Ishikawa (cell line): ENCODE data around the gene LSM12.

ENCODE experiments used
- CEBPB ChIP-seq: IDR thresholded peaks from 2 replicates; pipeline ENCODE4 v1.6.1; 2012
- CREB1 ChIP-seq: IDR thresholded peaks from 2 replicates; pipeline ENCODE4 v1.6.1; 2012; ENCODE audit warnings: low read depth
- EGR1 ChIP-seq: IDR thresholded peaks from 2 replicates; pipeline ENCODE4 v1.6.1; 2012
- EP300 ChIP-seq: IDR thresholded peaks from 2 replicates; pipeline ENCODE4 v1.6.1; 2012; ENCODE audit warnings: borderline replicate concordance
- FOXM1 ChIP-seq: IDR thresholded peaks from 2 replicates; pipeline ENCODE4 v1.6.1; 2012; ENCODE audit warnings: low read depth, borderline replicate concordance
- NFIC ChIP-seq: IDR thresholded peaks from 2 replicates; pipeline ENCODE4 v1.6.1; 2012
- RAD21 ChIP-seq: IDR thresholded peaks from 2 replicates; pipeline ENCODE4 v1.6.1; 2012; ENCODE audit warnings: low read depth
- TAF1 ChIP-seq: IDR thresholded peaks from 2 replicates; pipeline ENCODE4 v1.6.1; 2012; ENCODE audit warnings: low read depth, mild to moderate bottlenecking
- TCF12 ChIP-seq: IDR thresholded peaks from 2 replicates; pipeline ENCODE4 v1.6.1; 2012; ENCODE audit warnings: low read depth
- TEAD4 ChIP-seq: IDR thresholded peaks from 2 replicates; pipeline ENCODE4 v1.6.1; 2012
- USF1 ChIP-seq: IDR thresholded peaks from 2 replicates; pipeline ENCODE4 v1.6.1; 2012
- YY1 ChIP-seq: IDR thresholded peaks from 2 replicates; pipeline ENCODE4 v1.6.1; 2012; ENCODE audit warnings: low read depth
- ZBTB7A ChIP-seq: IDR thresholded peaks from 2 replicates; pipeline ENCODE4 v1.6.1; 2012; ENCODE audit warnings: low read depth
- TF ChIP-seq, protein P1 (sequence below): IDR thresholded peaks from 2 replicates; pipeline ENCODE4 v1.6.1; 2012
- TF ChIP-seq, protein P2 (sequence below): IDR thresholded peaks from 2 replicates; pipeline ENCODE4 v1.6.1; 2012; ENCODE audit warnings: low read depth, mild to moderate bottlenecking

LSM12 gene

DNA sequence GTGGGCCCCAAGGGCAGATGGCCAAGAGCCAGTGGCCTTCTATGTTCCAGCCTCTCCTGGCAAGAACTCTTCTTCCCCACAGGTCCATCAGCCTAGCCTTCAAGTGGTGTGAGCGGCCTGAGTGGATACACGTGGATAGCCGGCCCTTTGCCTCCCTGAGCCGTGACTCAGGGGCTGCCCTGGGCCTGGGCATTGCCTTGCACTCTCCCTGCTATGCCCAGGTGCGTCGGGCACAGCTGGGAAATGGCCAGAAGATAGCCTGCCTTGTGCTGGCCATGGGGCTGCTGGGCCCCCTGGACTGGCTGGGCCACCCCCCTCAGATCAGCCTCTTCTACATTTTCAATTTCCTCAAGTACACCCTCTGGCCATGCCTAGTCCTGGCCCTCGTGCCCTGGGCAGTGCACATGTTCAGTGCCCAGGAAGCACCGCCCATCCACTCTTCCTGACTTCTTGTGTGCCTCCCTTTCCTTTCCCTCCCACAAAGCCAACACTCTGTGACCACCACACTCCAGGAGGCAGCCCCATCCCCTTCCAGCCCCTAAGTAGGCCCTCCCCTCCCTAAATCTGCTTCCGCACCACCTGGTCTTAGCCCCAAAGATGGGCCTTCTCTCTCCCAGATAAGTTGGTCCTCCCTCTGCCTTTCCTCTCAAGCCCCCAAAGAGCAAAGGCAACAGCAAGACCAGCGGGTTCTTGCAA, 9.3 kb upstream of the LSM12 start:
- no peak for TF ChIP-seq FOXM1
- TF ChIP-seq TEAD4: no peak
- no peak for TF ChIP-seq RAD21
- TF ChIP-seq, protein P1, sequence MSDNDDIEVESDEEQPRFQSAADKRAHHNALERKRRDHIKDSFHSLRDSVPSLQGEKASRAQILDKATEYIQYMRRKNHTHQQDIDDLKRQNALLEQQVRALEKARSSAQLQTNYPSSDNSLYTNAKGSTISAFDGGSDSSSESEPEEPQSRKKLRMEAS: no peak
- TF ChIP-seq ZBTB7A: no peak
- TF ChIP-seq TAF1: no peak
- no peak for TF ChIP-seq EP300
- no peak for TF ChIP-seq CEBPB

DNA sequence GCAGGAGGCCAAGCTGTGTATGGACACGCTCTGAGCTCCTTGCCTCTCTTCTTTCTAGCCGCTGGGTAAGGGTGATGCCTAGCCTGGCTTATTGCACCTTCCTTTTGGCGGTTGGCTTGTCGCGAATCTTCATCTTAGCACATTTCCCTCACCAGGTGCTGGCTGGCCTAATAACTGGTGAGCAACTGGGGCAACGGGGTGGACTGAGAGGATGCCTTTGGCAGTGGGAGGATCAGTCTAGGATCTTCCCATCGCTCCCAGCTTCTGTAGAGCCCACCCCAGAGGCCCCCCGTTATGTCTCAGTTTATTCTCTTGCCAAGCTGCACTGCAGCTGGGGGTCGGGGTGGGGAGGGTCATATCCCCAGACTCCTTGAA, 8.4 kb upstream of the LSM12 start:
- TF ChIP-seq NFIC: no peak
- TF ChIP-seq YY1: no peak
- no peak for TF ChIP-seq FOXM1
- TF ChIP-seq CREB1: no peak
- TF ChIP-seq EP300: no peak
- no peak for TF ChIP-seq TCF12
- no peak for TF ChIP-seq TEAD4
- no peak for TF ChIP-seq USF1
- no peak for TF ChIP-seq CEBPB

- TF ChIP-seq, protein P2, sequence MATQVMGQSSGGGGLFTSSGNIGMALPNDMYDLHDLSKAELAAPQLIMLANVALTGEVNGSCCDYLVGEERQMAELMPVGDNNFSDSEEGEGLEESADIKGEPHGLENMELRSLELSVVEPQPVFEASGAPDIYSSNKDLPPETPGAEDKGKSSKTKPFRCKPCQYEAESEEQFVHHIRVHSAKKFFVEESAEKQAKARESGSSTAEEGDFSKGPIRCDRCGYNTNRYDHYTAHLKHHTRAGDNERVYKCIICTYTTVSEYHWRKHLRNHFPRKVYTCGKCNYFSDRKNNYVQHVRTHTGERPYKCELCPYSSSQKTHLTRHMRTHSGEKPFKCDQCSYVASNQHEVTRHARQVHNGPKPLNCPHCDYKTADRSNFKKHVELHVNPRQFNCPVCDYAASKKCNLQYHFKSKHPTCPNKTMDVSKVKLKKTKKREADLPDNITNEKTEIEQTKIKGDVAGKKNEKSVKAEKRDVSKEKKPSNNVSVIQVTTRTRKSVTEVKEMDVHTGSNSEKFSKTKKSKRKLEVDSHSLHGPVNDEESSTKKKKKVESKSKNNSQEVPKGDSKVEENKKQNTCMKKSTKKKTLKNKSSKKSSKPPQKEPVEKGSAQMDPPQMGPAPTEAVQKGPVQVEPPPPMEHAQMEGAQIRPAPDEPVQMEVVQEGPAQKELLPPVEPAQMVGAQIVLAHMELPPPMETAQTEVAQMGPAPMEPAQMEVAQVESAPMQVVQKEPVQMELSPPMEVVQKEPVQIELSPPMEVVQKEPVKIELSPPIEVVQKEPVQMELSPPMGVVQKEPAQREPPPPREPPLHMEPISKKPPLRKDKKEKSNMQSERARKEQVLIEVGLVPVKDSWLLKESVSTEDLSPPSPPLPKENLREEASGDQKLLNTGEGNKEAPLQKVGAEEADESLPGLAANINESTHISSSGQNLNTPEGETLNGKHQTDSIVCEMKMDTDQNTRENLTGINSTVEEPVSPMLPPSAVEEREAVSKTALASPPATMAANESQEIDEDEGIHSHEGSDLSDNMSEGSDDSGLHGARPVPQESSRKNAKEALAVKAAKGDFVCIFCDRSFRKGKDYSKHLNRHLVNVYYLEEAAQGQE: no peak
- TF ChIP-seq RAD21 (no peak), CEBPB (no peak), TCF12 (no peak), YY1 (no peak), EGR1 (no peak), NFIC (no peak), EP300 (no peak), TEAD4 (no peak), ZBTB7A (no peak), TAF1 (no peak), USF1 (no peak), FOXM1 (no peak), CREB1 (no peak)
- TF ChIP-seq, protein P1: no peak
Observed at GRCh38 chr17:44074231-44074910, 7.9 kb upstream of the LSM12 start.

DNA sequence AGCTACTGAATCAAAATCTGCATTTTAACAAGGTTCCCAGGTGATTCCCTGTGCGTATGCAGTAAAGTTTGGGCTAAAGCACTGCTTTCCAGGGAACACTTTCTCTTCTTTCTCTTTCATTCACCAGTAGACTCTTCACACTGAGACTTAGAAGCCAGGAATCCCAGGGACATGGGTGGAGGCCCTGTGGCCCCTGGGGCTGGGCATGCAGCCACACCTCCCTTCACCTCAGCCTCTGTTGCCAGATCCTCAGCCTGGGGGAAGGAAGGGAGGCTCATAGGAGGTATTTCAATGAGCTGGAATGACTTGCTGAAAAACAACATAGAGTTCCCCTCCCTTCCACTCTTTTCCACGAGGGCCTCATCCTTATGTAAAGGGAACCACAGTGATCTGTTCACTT, 5.3 kb upstream of the LSM12 start:
- TF ChIP-seq CEBPB (no peak), RAD21 (no peak), EP300 (no peak), EGR1 (no peak), ZBTB7A (no peak), USF1 (no peak), FOXM1 (no peak), TCF12 (no peak), NFIC (no peak), YY1 (no peak), TEAD4 (no peak)
- TF ChIP-seq, protein P2: no peak

- no peak for TF ChIP-seq EGR1
- TF ChIP-seq FOXM1: no peak
- TF ChIP-seq, protein P1: no peak
- no peak for TF ChIP-seq TAF1
- no peak for TF ChIP-seq ZBTB7A
- TF ChIP-seq, protein P2: no peak
- TF ChIP-seq YY1: no peak
- no peak for TF ChIP-seq USF1
- no peak for TF ChIP-seq EP300
- no peak for TF ChIP-seq TCF12
- TF ChIP-seq CEBPB: no peak
- no peak for TF ChIP-seq RAD21
- TF ChIP-seq CREB1: no peak
Observed at GRCh38 chr17:44071198-44071520, 4.7 kb upstream of the LSM12 start.
